Stimulated activated CD4-positive, alpha-beta T cell treated with anti-CD3 and anti-CD28 coated beads, Interleukin-12 subunit alpha, Interleukin-12 subunit beta, amount 100 ng/mL, for 4 hours (primary cell): ENCODE measurements around the gene GLMN.
"Not testable (repeated sequence)": the region's sequence is repeated elsewhere in the genome, so short reads cannot be mapped to it uniquely, and the experiment has no call there.

Experiments
- DNase-seq: peaks from one replicate; pipeline ENCODE4 v3.0.0-alpha.2; 2020

Gene GLMN

DNA sequence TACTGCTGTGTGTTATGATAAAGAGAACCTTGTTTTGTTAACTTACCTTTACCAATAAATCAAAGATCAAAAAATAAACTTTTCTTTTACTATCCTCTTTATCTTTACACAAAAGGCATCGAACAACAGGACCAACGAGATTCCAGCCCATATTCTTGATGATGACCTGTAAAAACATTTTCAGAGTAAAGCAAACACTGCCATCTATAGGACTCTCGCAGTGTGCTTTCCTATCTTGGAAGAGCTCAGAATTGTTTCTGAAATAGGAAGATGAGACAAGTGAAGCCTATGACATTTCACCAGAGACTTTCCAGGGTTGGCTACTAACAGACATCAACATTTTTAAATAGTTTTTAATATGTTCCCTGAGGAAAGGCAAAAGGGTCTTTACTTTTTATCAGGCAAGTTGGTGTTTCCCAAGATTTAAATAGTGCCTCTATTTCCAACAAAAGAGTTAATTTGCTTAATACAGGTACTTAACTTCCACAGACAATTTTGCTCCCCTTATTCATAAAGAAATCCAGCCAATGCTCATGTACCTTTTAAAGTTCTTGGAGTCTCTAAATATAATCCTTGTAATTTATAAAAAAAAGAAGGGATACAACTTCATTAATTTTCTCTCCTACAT lies 7.3 kb downstream of the GLMN start:
- no peak for DNase-seq

GRCh38 chr1:92281411-92281810 lies 17.4 kb downstream of the GLMN start:
- DNase-seq, result not testable (repeated sequence)

- DNase-seq, result not testable (repeated sequence)
Observed at GRCh38 chr1:92279781-92280180, 19.0 kb downstream of the GLMN start.

GRCh38 chr1:92277105-92277723 lies 21.6 kb downstream of the GLMN start:
- no peak for DNase-seq

DNA sequence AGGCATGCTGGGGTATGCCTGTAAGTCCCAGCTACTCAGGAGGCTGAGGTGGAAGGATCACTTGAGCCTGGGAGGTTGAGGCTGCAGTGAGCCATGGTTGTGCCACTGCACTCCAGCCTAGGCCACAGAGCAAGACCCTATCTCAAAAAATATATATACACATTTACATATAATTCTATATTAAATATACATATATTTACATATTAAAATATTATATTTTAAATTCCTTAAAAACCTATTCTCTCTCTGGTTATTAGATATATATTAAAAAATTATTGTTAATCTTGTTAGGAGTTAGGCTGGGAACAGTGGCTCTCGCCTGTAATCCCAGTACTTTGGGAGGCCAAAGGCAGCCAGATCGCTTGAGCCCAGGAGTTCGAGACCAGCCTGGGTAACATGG lies 22.7 kb downstream of the GLMN start:
- DNase-seq, result no peak

DNA sequence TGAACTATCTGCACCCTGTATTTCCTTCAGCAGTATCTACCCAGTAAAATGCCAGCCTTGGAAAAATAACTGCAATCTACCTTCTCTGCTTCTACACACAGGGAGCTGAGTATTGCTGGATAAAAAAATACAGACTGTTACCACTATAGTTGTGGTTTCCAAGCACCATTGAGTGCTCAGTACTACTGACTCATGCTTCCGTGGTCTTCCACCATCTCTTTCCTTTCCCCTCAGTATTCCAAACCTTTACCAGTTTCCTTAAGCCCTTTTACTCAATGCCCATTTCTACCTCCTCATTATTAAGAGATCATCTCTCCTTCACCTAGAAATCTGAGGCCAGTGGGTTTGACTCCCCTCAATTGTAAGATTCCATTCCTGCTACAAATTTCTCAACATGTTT lies 23.8 kb downstream of the GLMN start:
- no peak for DNase-seq

GRCh38 chr1:92273039-92273438 lies 25.7 kb downstream of the GLMN start:
- no peak for DNase-seq

GRCh38 chr1:92262516-92262915 lies 36.3 kb downstream of the GLMN start:
- DNase-seq, result no peak

- no peak for DNase-seq
Observed at GRCh38 chr1:92259350-92259749, 39.4 kb downstream of the GLMN start.

- DNase-seq, result not testable (repeated sequence)
Observed at GRCh38 chr1:92254714-92255113, 44.1 kb downstream of the GLMN start.

DNA sequence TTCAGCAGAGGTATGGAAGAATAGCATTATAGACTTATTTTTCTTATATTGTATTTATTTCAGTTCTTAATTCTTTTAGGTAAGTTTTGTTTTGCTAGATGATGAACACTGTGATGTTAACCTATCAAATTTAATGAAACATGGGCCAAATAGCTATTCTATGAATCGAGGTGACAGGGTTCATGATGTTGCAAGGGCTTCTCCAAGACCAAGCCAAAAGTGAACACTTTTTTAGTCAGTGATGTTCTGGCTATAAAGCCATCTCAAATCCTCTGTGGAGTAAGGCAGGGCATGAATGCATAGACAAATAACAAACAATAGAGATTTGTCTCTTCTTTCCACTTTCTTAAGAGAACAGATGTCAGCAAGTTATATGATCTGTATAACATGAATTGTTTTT lies 54.4 kb downstream of the GLMN start:
- DNase-seq, result no peak

DNA sequence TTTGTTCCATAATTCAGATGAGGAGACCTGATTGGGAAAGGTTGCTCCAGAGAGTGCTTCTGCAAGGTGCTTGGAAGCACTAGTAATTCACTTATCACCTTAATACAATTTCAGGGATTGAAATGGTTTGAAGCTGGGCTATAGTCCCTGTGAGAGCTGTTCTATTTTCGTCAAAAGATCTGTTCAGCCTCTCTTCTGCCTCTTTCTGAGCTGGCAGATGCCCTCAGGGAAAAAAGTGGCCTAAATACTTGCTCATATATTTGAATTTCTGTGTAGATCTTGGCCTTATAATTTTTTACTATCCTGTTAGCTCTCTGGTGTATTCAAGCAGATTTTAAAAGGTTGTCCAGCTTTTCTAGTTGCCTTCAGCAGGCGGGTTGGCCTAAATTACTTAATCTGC lies 58.8 kb downstream of the GLMN start:
- no peak for DNase-seq

- no peak for DNase-seq
Observed at GRCh38 chr1:92230736-92231135, 68.1 kb downstream of the GLMN start.

- DNase-seq, result no peak
Observed at GRCh38 chr1:92228401-92228800, 70.4 kb downstream of the GLMN start.

GRCh38 chr1:92219028-92219427 lies 79.8 kb downstream of the GLMN start:
- DNase-seq, result no peak

GRCh38 chr1:92218559-92218958 lies 80.2 kb downstream of the GLMN start:
- DNase-seq, result no peak

GRCh38 chr1:92217721-92218120 lies 81.1 kb downstream of the GLMN start, which contains the start of gene C1orf146:
TSS of gene C1orf146 (plus strand) at chr1:92217915. CDS start at chr1:92231421, 13,506 bp downstream.
- no peak for DNase-seq

DNA sequence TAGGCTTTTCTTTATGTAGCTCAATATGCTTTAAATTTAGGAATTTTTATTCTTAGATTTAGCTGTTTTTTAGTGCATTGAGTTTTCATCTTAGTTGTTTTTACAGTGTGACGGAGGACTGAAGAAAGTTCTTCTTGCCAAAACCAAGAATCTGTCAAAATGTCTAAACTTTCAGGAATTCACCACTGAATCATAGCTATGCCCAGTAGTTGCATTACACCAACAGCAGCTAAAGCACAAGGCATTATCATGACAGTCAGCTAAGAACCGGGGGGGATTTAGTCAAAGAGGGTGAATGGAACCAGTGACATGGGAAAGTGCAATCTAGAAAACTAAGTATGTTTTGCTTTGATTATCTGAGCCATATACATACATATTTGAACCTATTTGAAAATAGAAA lies 87.6 kb downstream of the GLMN start:
- DNase-seq, result no peak

GRCh38 chr1:92210701-92211100 lies 88.1 kb downstream of the GLMN start:
- DNase-seq, result no peak

GRCh38 chr1:92203105-92203504 lies 95.7 kb downstream of the GLMN start:
- DNase-seq, result no peak

DNA sequence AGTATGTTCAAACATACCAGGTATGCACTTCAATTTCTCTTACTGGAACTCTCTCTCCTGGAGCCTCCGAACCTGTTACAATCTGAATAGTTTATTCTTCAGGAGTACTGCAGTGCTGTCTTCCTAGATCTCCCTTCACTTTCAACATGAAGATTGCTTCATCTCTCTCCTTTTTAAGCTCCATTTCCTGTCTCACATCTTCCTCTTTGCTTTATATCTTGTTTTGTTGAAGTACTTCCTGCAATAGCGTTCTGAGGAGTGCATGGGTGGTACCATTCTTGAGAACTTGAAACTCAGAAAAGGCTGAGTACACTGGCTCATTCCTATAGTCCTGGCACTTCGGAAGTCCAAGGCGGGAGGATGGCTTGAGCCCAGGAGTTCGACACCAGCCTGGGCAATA lies 96.8 kb downstream of the GLMN start:
- no peak for DNase-seq
